ENCODE measurements around the gene SRRM3. TPM values are rescaled to one million over a fixed set of nuclear protein-coding genes. Genes with fewer than 3 reads are reported as not detected.
"Not testable (repeated sequence)": the region's sequence is repeated elsewhere in the genome, so short reads cannot be mapped to it uniquely, and the experiment has no call there.

SRRM3 gene
- polyA plus RNA-seq, 4 donors: 1.0 to 2.3 (median 1.7) TPM

DNA sequence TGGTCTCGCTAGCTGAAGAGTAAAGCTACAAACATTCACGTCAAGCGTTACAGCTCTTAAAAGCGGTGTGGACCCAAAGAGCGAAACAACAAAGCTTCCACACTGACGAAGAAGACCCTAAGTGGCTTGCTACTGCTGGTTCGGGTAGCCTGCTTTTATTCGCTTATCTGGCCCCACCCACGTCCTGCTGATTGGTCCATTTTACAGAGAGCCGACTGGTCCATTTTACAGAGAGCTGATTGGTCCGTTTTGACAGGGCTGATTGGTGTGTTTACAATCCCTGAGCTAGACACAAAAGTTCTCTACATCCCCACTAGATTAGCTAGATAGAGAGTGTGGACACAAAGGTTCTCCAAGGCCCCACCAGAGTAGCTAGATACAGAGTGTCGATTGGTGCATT lies 107.2 kb downstream of the SRRM3 start:
- not testable (repeated sequence) for DNase-seq (ENCODE audit: low read depth in 4 of 4, low spot score in 2 of 4)

GRCh38 chr7:76309341-76310101 lies 107.8 kb downstream of the SRRM3 start:
- not testable (repeated sequence) for DNase-seq (ENCODE audit: low read depth in 4 of 4, low spot score in 2 of 4)

DNA sequence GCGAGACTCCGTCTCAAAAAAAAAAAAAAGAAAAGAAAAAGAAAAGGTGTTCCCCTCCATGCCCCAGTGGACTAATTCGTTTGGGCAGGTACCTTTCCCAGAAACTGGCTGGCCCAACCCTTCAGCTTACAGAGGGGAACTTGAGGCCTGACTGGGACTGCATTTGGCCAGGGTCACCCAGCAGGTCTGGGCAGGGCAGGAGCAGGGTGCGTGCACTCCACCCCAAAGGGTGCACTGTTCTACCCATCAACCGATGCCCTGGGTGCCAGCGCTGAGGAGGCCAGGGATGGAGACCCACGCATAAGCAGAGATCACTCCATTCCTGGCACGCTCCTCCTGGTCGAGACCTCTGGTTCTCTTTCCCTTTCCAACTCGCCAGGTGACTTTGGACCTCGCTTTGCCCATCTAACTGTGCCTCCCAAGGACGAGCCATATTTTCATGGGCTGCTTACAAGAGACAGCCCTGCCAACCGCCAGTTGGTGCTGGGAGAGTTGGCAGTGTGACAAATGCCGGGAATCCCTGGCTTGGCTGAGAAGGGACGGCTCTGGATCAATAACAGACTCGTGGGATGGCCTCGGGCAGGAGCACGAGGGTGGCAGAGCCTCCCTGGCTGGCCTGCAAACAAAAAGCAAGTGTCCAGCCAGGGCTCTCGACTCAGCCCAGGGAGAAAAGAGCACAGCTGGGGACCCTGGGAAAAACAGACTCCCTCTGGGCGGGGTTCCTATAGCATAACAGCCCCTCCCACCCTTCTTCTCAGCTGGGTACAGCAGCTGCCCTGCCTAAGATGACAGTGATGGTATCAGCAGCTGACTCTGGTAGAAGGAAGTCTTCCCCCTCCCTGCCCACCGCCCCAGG lies 108.6 kb downstream of the SRRM3 start:
- no peak for DNase-seq (ENCODE audit: low read depth in 4 of 4, low spot score in 2 of 4)

- not testable (repeated sequence) for DNase-seq (ENCODE audit: low read depth in 4 of 4, low spot score in 2 of 4)
These were observed 110.1 kb downstream of the SRRM3 start for GRCh38 chr7:76311838-76312237.

GRCh38 chr7:76314042-76314721 lies 112.5 kb downstream of the SRRM3 start:
- DNase-seq (ENCODE audit: low read depth in 4 of 4, low spot score in 2 of 4): peak in 3 of 4 donors; percentile 56 to 85 (median 77)

- not testable (repeated sequence) for DNase-seq (ENCODE audit: low read depth in 4 of 4, low spot score in 2 of 4)
These were observed 113.0 kb downstream of the SRRM3 start for GRCh38 chr7:76314740-76315139.

- no peak for DNase-seq (ENCODE audit: low read depth in 4 of 4, low spot score in 2 of 4)
These were observed 113.7 kb downstream of the SRRM3 start for GRCh38 chr7:76315364-76315763.

DNA sequence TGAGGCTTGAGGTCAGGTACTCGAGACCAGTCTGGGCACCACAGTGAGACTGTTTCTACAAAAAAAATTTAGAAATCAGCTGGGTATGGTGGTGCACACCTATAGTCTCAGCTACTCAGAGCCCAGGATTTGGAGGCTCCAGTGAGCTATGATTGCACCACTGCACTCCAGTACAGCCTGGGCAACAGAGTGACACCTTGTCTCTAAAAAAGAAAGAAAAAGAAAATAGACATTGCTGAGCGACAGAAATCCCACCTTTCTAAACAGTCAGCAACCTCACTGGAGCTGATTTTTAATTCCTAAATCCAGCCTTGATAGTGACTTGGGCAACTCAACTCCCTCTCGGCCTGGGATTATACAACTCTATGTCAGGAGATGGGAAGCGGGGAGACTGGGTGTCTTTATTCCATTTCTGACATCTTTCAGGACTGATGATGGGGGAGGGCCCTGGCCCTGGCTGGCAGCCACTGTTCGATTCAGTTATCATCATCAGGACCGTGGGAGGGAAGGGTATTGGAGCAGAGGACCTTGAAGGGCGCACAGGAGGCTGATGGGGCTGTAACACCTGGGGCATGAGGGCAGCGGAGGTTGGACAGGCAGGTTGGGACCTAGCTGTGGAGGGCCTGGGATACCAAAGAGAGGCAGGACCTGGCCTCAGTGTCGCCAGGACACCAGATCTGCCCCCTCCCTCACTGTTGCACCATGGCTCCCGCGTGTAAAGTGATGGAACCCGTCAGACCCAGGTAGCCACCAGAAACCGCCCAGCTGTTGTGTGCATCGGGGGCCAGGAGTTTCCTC lies 115.5 kb downstream of the SRRM3 start:
- no peak for DNase-seq (ENCODE audit: low read depth in 4 of 4, low spot score in 2 of 4)

DNA sequence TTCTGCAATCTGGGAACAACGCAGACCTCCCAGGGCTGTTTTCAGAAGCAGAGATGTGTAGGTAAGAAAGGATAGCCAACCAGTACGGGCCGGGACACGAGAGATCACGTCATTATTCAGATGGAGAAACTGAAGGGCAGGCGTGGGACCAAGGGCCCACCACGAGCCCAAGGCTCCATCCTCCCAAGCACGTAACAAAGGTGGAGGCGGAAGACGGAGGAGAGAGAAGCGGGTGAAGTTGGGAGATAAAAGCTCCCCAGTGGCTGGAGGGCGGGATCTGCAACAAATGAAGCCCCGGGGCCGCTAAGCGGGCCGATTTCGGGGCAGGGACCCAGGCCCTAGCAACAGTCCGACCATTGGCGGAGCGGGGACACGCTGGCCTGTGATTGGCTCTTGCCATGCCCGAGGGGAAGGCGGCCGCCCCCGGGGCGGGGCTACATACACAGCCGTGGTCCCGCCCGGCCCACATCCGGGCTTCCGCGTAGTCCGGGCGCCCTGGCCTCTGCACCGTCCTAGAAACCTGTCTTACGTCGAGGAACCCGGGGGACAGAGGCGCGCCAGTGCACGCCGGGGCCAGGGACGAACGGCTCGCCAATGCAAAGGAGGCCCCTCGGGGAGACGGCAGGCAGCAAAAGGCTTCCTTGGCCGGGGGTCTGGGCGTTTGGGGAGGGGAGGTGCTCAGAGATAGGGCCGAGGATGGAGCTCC lies 116.2 kb downstream of the SRRM3 start:
- DNase-seq (ENCODE audit: low read depth in 4 of 4, low spot score in 2 of 4): peak; percentile 91 to 95 (median 92)

DNA sequence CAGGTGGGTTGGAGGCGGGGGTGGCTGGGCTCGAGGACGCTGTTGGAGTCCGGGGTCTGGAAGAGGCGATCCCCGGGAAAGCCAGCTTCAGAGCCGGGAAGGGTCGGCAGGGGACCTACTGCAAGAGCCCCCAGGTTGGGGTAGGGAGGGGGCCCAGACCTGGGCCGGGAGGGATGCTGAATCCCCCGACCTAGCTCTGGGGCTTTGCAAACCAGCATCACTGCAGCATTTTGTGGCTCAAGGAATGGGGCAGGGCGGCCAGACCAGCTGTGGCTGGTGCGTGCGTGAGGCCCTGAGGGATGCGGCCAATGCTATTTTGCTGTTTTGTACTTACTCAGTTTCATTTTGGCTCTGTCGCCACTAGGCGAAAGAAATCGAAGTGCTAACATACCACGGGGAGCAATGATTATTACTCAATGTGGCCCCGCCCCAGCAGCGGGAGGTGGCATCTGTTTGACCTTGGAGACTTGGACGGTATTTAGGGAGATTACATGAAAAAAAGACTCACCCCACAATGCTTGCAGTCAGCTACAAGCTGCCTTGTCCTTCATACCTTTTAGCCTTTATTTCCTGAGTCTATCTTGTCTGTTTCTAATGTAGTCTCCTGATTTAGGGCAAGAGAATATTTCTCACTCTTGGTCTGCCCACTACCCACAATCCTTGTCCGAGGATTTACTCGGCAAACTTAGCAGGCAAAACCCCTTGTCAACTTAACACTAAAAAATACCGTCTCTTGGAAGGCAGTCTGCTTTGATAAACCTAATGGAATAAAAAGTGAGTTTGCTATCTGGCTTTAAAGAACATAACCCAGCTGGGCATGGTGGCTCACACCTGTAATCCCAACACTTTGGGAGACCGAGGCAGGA lies 117.0 kb downstream of the SRRM3 start:
- DNase-seq (ENCODE audit: low read depth in 4 of 4, low spot score in 2 of 4): peak in 1 of 4 donors; percentile 37

DNA sequence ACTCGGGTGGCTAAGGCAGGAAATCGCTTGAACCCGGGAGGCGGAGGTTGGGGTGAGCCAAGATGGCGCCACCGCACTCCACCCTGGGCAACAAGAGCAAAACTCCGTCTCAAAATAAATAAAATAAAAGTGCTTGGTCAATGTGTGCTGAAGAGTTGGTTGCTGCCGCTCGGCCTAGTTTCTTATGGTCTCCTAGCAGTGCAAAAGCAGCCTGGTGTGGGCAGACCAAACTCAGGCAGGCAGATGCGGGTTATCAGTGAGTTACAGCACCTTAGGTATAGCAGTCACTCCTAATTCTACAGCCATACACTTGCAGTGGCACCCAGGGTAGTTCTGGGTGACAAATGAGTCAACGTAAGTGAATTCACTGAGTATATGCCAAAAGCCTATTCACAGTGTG lies 123.4 kb downstream of the SRRM3 start:
- DNase-seq (ENCODE audit: low read depth in 4 of 4, low spot score in 2 of 4): no peak

- no peak for DNase-seq (ENCODE audit: low read depth in 4 of 4, low spot score in 2 of 4)
These were observed 124.1 kb downstream of the SRRM3 start for GRCh38 chr7:76325811-76326210.

- DNase-seq (ENCODE audit: low read depth in 4 of 4, low spot score in 2 of 4): no peak
These were observed 125.0 kb downstream of the SRRM3 start for GRCh38 chr7:76326646-76327233.

GRCh38 chr7:76327610-76328009 lies 125.9 kb downstream of the SRRM3 start:
- no peak for DNase-seq (ENCODE audit: low read depth in 4 of 4, low spot score in 2 of 4)

- no peak for DNase-seq (ENCODE audit: low read depth in 4 of 4, low spot score in 2 of 4)
These were observed 126.7 kb downstream of the SRRM3 start for GRCh38 chr7:76328389-76328788.

DNA sequence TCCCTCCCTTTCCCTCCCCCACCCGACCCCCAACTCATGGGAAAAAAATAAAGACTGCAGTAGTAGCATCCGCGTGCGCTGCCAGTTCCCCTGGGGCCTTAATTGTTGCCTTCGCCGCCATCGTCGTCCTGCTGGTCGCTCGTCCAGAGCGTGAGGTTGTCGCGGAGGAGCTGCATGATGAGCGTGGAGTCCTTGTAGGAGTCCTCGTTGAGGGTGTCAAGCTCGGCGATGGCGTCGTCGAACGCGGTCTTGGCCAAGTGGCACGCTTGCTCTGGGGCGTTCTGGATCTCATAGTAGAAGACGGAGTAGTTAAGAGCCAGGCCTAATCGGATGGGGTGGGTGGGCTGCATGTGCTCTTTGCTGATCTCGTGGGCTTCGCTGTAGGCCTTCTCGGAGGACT lies 127.8 kb downstream of the SRRM3 start:
- DNase-seq (ENCODE audit: low read depth in 4 of 4, low spot score in 2 of 4): no peak

DNA sequence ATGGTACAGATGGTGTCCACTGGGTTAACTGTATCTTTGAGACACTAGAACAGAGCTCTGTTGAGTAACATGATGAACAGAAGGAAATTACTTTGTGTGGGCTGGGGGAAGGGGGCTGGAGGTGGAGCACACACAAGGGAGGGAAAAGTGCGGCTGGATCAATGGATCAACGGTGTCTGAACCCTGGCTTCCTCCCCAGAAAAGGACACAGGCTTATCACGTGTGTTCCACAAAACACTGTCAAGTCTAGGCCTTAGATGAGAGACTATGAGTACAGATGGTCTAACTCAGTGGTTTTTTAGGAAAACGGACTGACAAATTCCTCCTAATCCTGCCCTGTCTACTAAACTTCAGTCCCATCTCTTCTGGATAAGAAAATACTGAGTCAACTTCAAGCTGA lies 128.6 kb downstream of the SRRM3 start:
- DNase-seq (ENCODE audit: low read depth in 4 of 4, low spot score in 2 of 4): no peak

- DNase-seq (ENCODE audit: low read depth in 4 of 4, low spot score in 2 of 4): no peak
These were observed 129.0 kb downstream of the SRRM3 start for GRCh38 chr7:76330673-76331072.

All from left renal cortex interstitium (tissue), 4 donors.